GM10248 (cell line): ENCODE data around the gene STATH.

Source experiments
- CTCF ChIA-PET: fragments of 300-600 bp; sonication (Branson Sonifier 250); formaldehyde crosslinking; extraction: SDS; loops from one replicate; lab custom pipeline; 2021; ENCODE audit warnings: antibody characterized with exemption; lab: Yijun Ruan, JAX
- POLR2A ChIA-PET: fragments of 350-650 bp; sonication (Branson Sonifier 250); formaldehyde crosslinking; extraction: SDS; loops from one replicate; lab custom pipeline; 2020; ENCODE audit warnings: antibody characterized with exemption; lab: Yijun Ruan, JAX
- DNase-seq: peaks from one replicate; pipeline ENCODE4 v3.0.0; 2012; ENCODE audit errors: extremely low spot score
- CTCF ChIP-seq: IDR thresholded peaks from 2 replicates; pipeline ENCODE4 v1.5.1; 2012; ENCODE audit warnings: mild to moderate bottlenecking, low read depth; ENCODE audit errors: extremely low read depth, missing control alignments, control extremely low read depth

Gene STATH

GRCh38 chr4:69995526-69996016 is at the start of gene STATH:
Gene STATH (plus strand): TSS chr4:69995966. CDS start chr4:69998438, 2,472 bp downstream.
- CTCF ChIA-PET: no interaction called here
- no peak for DNase-seq
- no peak for TF ChIP-seq CTCF
- POLR2A ChIA-PET: no interaction called here

GRCh38 chr4:69951602-69952001 is 44.2 kb upstream of the STATH start:
- ChIA-PET POLR2A (no interaction called here), CTCF (interaction anchor here (1.3 kb wide), 1 partner anchor 58 kb away, joined by 4 read pairs; no protein-coding TSS in a partner anchor)
- no peak for DNase-seq
- TF ChIP-seq CTCF: no peak

GRCh38 chr4:69957209-69957608 is 38.6 kb upstream of the STATH start:
- no peak for DNase-seq
- POLR2A ChIA-PET: no interaction called here
- TF ChIP-seq CTCF: no peak
- CTCF ChIA-PET: no interaction called here

- POLR2A ChIA-PET: no interaction called here
- no peak for TF ChIP-seq CTCF
These were observed 30.1 kb upstream of the STATH start, which contains the start of gene CSN2 for GRCh38 chr4:69965628-69966027. Gene CSN2 (minus strand): TSS chr4:69965728. CDS start chr4:69960995, 4,733 bp downstream.

GRCh38 chr4:69970071-69970470 is 25.7 kb upstream of the STATH start:
- POLR2A ChIA-PET: no interaction called here
- no peak for DNase-seq
- CTCF ChIA-PET: no interaction called here
- no peak for TF ChIP-seq CTCF

More at GRCh38 chr4:69965628-69966027, 30.1 kb upstream of the STATH start, which contains the start of gene CSN2:
- DNase-seq: no peak
- CTCF ChIA-PET: interaction anchor here (1.2 kb wide), 1 partner anchor 15 kb away, joined by 3 read pairs; no protein-coding TSS in a partner anchor

- no peak for DNase-seq
These were observed 21.1 kb upstream of the STATH start for GRCh38 chr4:69974631-69975030.

More at GRCh38 chr4:69974631-69975030, 21.1 kb upstream of the STATH start:
- TF ChIP-seq CTCF: no peak
- ChIA-PET POLR2A (no interaction called here), CTCF (no interaction called here)
